ENCODE measurements around the gene PPA2. TPM values are rescaled to one million over a fixed set of nuclear protein-coding genes. Genes with fewer than 3 reads are reported as not detected.
"Not testable (repeated sequence)": the region's sequence is repeated elsewhere in the genome, so short reads cannot be mapped to it uniquely, and the experiment has no call there.

Gene PPA2
- total RNA-seq, 1 donor from 2014 or later, result 65.2 TPM

- intact Hi-C loops (cut with micrococcal nuclease), result no loop called here
- no peak for DNase-seq
- peaks cover 9% of the 10 kb centered on the region for H3K4me1 Mint-ChIP-seq
- peaks cover 53% of the 10 kb centered on the region for H3K36me3 Mint-ChIP-seq (ENCODE audit: low read depth)
- peaks cover 4% of the 10 kb centered on the region for H3K9me3 Mint-ChIP-seq
- H3K4me3 Mint-ChIP-seq, result no peak overlapping the region
- H3K27ac Mint-ChIP-seq, result no peak overlapping the region
- no peaks in the 10 kb centered on the region for H3K27me3 Mint-ChIP-seq
Measured at GRCh38 chr4:105451346-105451745, 22.5 kb downstream of the PPA2 start.

- Mint-ChIP-seq H3K27ac (no peak overlapping the region), H3K36me3 (ENCODE audit: low read depth) (peaks cover 38% of the 10 kb centered on the region), H3K4me1 (no peaks in the 10 kb centered on the region), H3K9me3 (peaks cover 5% of the 10 kb centered on the region), H3K4me3 (no peak overlapping the region), H3K27me3 (no peaks in the 10 kb centered on the region)
- no peak for DNase-seq
- intact Hi-C loops (cut with micrococcal nuclease), result no loop called here
Measured at GRCh38 chr4:105440890-105441289, 33.0 kb downstream of the PPA2 start.

- H3K27me3 Mint-ChIP-seq, result no peaks in the 10 kb centered on the region
- H3K36me3 Mint-ChIP-seq (ENCODE audit: low read depth), result peaks cover 62% of the 10 kb centered on the region
- peaks cover 16% of the 10 kb centered on the region for H3K9me3 Mint-ChIP-seq
- DNase-seq, result no peak
- H3K4me3 Mint-ChIP-seq, result no peak overlapping the region
- H3K4me1 Mint-ChIP-seq, result no peaks in the 10 kb centered on the region
- H3K27ac Mint-ChIP-seq, result no peak overlapping the region
- intact Hi-C loops (cut with micrococcal nuclease), result no loop called here
Measured at GRCh38 chr4:105437637-105438036, 36.2 kb downstream of the PPA2 start.

GRCh38 chr4:105436414-105436813 is 37.4 kb downstream of the PPA2 start:
- H3K4me3 Mint-ChIP-seq, result no peak overlapping the region
- peaks cover 69% of the 10 kb centered on the region for H3K36me3 Mint-ChIP-seq (ENCODE audit: low read depth)
- intact Hi-C loops (cut with micrococcal nuclease), result no loop called here
- H3K27me3 Mint-ChIP-seq, result no peaks in the 10 kb centered on the region
- no peak overlapping the region for H3K27ac Mint-ChIP-seq
- H3K4me1 Mint-ChIP-seq, result no peaks in the 10 kb centered on the region
- peaks cover 16% of the 10 kb centered on the region for H3K9me3 Mint-ChIP-seq
- DNase-seq, result no peak

- Mint-ChIP-seq H3K27ac (no peak overlapping the region), H3K27me3 (no peaks in the 10 kb centered on the region), H3K36me3 (ENCODE audit: low read depth) (peaks cover 67% of the 10 kb centered on the region), H3K4me1 (no peaks in the 10 kb centered on the region), H3K9me3 (peaks cover 16% of the 10 kb centered on the region), H3K4me3 (no peak overlapping the region)
- DNase-seq, result no peak
- intact Hi-C loops (cut with micrococcal nuclease), result no loop called here
Measured at GRCh38 chr4:105434940-105435339, 38.9 kb downstream of the PPA2 start.

- Mint-ChIP-seq H3K27me3 (no peaks in the 10 kb centered on the region), H3K9me3 (peaks cover 19% of the 10 kb centered on the region), H3K27ac (no peak overlapping the region), H3K36me3 (ENCODE audit: low read depth) (peaks cover 68% of the 10 kb centered on the region), H3K4me3 (no peak overlapping the region), H3K4me1 (no peaks in the 10 kb centered on the region)
- intact Hi-C loops (cut with micrococcal nuclease), result no loop called here
- DNase-seq, result no peak
Measured at GRCh38 chr4:105433421-105433820, 40.4 kb downstream of the PPA2 start.

GRCh38 chr4:105432438-105432837 is 41.4 kb downstream of the PPA2 start:
- peaks cover 70% of the 10 kb centered on the region for H3K36me3 Mint-ChIP-seq (ENCODE audit: low read depth)
- H3K27me3 Mint-ChIP-seq, result no peaks in the 10 kb centered on the region
- DNase-seq, result no peak
- H3K9me3 Mint-ChIP-seq, result peaks cover 27% of the 10 kb centered on the region
- no peaks in the 10 kb centered on the region for H3K4me1 Mint-ChIP-seq
- intact Hi-C loops (cut with micrococcal nuclease), result no loop called here
- no peak overlapping the region for H3K27ac Mint-ChIP-seq
- no peak overlapping the region for H3K4me3 Mint-ChIP-seq

GRCh38 chr4:105430811-105431210 is 43.1 kb downstream of the PPA2 start:
- H3K4me3 Mint-ChIP-seq, result no peak overlapping the region
- H3K4me1 Mint-ChIP-seq, result no peaks in the 10 kb centered on the region
- intact Hi-C loops (cut with micrococcal nuclease), result no loop called here
- no peaks in the 10 kb centered on the region for H3K27me3 Mint-ChIP-seq
- no peak overlapping the region for H3K27ac Mint-ChIP-seq
- peaks cover 68% of the 10 kb centered on the region for H3K36me3 Mint-ChIP-seq (ENCODE audit: low read depth)
- no peak for DNase-seq
- H3K9me3 Mint-ChIP-seq, result peaks cover 24% of the 10 kb centered on the region

- H3K4me3 Mint-ChIP-seq, result no peak overlapping the region
- H3K36me3 Mint-ChIP-seq (ENCODE audit: low read depth), result peaks cover 67% of the 10 kb centered on the region
- H3K4me1 Mint-ChIP-seq, result peaks cover 2% of the 10 kb centered on the region
- intact Hi-C loops (cut with micrococcal nuclease), result no loop called here
- no peak for DNase-seq
- no peaks in the 10 kb centered on the region for H3K27me3 Mint-ChIP-seq
- peaks cover 22% of the 10 kb centered on the region for H3K9me3 Mint-ChIP-seq
- H3K27ac Mint-ChIP-seq, result no peak overlapping the region
Measured at GRCh38 chr4:105426187-105426897, 47.5 kb downstream of the PPA2 start.

- intact Hi-C loops (cut with micrococcal nuclease), result no loop called here
- H3K27me3 Mint-ChIP-seq, result no peaks in the 10 kb centered on the region
- H3K4me3 Mint-ChIP-seq, result no peak overlapping the region
- DNase-seq, result no peak
- peaks cover 56% of the 10 kb centered on the region for H3K36me3 Mint-ChIP-seq (ENCODE audit: low read depth)
- H3K9me3 Mint-ChIP-seq, result peaks cover 10% of the 10 kb centered on the region
- H3K4me1 Mint-ChIP-seq, result peaks cover 4% of the 10 kb centered on the region
- no peak overlapping the region for H3K27ac Mint-ChIP-seq
Measured at GRCh38 chr4:105422207-105422920, 51.5 kb downstream of the PPA2 start.

GRCh38 chr4:105417624-105418023 is 56.2 kb downstream of the PPA2 start:
- H3K27ac Mint-ChIP-seq, result no peak overlapping the region
- intact Hi-C loops (cut with micrococcal nuclease), result no loop called here
- no peak overlapping the region for H3K4me3 Mint-ChIP-seq
- H3K4me1 Mint-ChIP-seq, result peaks cover 4% of the 10 kb centered on the region
- DNase-seq, result no peak
- peaks cover 33% of the 10 kb centered on the region for H3K36me3 Mint-ChIP-seq (ENCODE audit: low read depth)
- peaks cover 3% of the 10 kb centered on the region for H3K9me3 Mint-ChIP-seq
- H3K27me3 Mint-ChIP-seq, result no peaks in the 10 kb centered on the region

GRCh38 chr4:105415281-105415744 is 58.5 kb downstream of the PPA2 start:
- Mint-ChIP-seq H3K4me3 (no peak overlapping the region), H3K4me1 (peaks cover 2% of the 10 kb centered on the region), H3K36me3 (ENCODE audit: low read depth) (peaks cover 41% of the 10 kb centered on the region), H3K27ac (no peak overlapping the region), H3K27me3 (no peaks in the 10 kb centered on the region), H3K9me3 (peaks cover 18% of the 10 kb centered on the region)
- intact Hi-C loops (cut with micrococcal nuclease), result no loop called here
- no peak for DNase-seq

GRCh38 chr4:105414316-105414715 is 59.5 kb downstream of the PPA2 start:
- intact Hi-C loops (cut with micrococcal nuclease), result no loop called here
- peaks cover 5% of the 10 kb centered on the region for H3K4me1 Mint-ChIP-seq
- peaks cover 23% of the 10 kb centered on the region for H3K9me3 Mint-ChIP-seq
- no peak overlapping the region for H3K4me3 Mint-ChIP-seq
- no peak overlapping the region for H3K27ac Mint-ChIP-seq
- no peak for DNase-seq
- H3K27me3 Mint-ChIP-seq, result no peaks in the 10 kb centered on the region
- H3K36me3 Mint-ChIP-seq (ENCODE audit: low read depth), result peaks cover 48% of the 10 kb centered on the region

- intact Hi-C loops (cut with micrococcal nuclease), result not testable (repeated sequence)
Measured at GRCh38 chr4:105409135-105409534, 64.7 kb downstream of the PPA2 start.

More at GRCh38 chr4:105409135-105409534, 64.7 kb downstream of the PPA2 start:
- H3K4me3 Mint-ChIP-seq, DNase-seq, H3K27ac Mint-ChIP-seq, H3K4me1 Mint-ChIP-seq, H3K27me3 Mint-ChIP-seq: not testable (repeated sequence)
- Mint-ChIP-seq H3K9me3 (peaks cover 29% of the 10 kb centered on the region), H3K36me3 (ENCODE audit: low read depth) (peaks cover 59% of the 10 kb centered on the region)
